ENCODE results near the gene COLEC12. TPM values are rescaled to one million over a fixed set of nuclear protein-coding genes. Genes with fewer than 3 reads are reported as not detected.

COLEC12 gene
- total RNA-seq, 1 donor from 2014 or later = 19.3 TPM

DNA sequence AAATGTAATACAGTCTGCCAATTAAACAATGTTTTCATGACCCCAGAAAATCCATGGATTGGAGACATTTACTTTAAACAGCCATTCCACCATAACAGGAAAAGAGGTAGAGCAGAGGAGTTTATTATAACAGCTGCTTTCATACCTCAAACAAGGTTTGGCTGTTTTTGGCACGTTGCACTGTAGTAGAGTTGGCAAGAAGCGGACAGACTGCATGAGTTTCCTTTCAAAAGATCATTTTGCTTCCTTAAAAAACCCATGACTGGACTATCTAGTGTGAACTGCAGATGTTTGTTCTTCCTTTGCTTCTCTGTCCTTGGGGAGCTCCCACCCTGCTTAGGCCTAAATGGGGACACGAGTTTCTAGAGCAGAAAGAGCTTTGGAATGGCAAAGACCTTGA is 124.2 kb downstream of the COLEC12 start:
- intact Hi-C loops (cut with DNase I) = no loop called here
- no peak for DNase-seq (ENCODE audit: low spot score)
- ATAC-seq = peak; percentile 88

GRCh38 chr18:374721-375168 is 125.8 kb downstream of the COLEC12 start:
- DNase-seq (ENCODE audit: low spot score) (no peak), ATAC-seq (peak; percentile 62)
- intact Hi-C loops (cut with DNase I) = no loop called here

DNA sequence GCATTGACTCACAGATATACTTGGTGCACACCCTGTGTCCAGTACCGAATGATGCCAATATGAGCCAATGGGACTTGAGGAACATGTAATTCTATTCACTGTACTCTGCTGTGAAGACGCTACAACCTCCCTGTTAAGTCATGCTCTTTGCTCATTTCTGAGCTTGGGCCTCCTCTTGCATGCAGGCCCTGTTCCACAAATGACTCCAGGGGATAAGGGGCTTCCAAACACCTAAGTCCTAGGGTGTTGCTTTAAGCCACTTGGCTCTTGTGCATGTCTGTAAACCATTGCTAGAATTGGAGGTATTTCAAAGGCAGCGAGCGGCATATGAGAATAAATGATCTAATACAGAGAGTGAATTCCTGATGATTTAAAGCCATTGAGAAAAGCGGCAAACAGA is 126.7 kb downstream of the COLEC12 start:
- no peak for DNase-seq (ENCODE audit: low spot score)
- no peak for ATAC-seq
- intact Hi-C loops (cut with DNase I) = no loop called here

- ATAC-seq (peak; percentile 19), DNase-seq (ENCODE audit: low spot score) (no peak)
- intact Hi-C loops (cut with DNase I) = no loop called here
Observed at GRCh38 chr18:371609-371982, 128.9 kb downstream of the COLEC12 start.

- intact Hi-C loops (cut with DNase I) = no loop called here
- ATAC-seq (peak; percentile 18), DNase-seq (ENCODE audit: low spot score) (no peak)
Observed at GRCh38 chr18:370751-371608, 129.5 kb downstream of the COLEC12 start.

DNA sequence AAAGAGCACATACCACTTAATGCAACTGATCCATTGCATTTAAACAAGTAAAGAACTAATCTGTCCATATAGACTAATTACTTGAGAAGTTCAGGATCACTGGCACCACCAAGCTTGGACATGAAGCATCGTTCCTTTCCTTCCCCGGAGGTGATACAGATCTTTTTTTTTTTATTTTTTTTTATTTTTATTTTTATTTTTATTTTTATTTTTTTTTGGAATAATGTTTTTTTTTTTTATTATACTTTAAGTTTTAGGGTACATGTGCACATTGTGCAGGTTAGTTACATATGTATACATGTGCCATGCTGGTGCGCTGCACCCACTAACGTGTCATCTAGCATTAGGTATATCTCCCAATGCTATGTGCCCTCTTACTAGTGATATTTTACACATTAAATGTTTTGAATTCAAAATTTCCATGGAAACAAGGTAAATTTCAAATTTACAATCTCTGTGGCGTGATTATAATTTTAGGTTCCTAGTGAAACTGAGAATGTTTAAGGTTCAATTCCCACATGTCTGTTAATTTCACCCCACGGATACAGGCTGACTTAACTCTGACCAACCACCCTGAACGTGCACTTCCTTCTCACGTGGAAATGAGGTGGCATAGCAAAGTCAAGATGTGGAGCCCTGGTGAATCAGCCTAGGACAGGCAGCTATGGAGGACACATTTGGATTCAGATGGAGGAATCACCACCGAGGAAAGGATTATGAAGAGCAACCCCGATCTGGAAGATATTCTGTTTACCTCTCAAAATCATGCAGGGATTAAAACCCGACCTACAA is 131.1 kb downstream of the COLEC12 start:
- no peak for DNase-seq (ENCODE audit: low spot score)
- intact Hi-C loops (cut with DNase I) = no loop called here
- no peak for ATAC-seq

- no peak for DNase-seq (ENCODE audit: low spot score)
- intact Hi-C loops (cut with DNase I) = no loop called here
- ATAC-seq = no peak
Observed at GRCh38 chr18:366466-367061, 133.9 kb downstream of the COLEC12 start.

GRCh38 chr18:365651-366050 is 134.8 kb downstream of the COLEC12 start:
- intact Hi-C loops (cut with DNase I) = no loop called here
- ATAC-seq (no peak), DNase-seq (ENCODE audit: low spot score) (no peak)

DNA sequence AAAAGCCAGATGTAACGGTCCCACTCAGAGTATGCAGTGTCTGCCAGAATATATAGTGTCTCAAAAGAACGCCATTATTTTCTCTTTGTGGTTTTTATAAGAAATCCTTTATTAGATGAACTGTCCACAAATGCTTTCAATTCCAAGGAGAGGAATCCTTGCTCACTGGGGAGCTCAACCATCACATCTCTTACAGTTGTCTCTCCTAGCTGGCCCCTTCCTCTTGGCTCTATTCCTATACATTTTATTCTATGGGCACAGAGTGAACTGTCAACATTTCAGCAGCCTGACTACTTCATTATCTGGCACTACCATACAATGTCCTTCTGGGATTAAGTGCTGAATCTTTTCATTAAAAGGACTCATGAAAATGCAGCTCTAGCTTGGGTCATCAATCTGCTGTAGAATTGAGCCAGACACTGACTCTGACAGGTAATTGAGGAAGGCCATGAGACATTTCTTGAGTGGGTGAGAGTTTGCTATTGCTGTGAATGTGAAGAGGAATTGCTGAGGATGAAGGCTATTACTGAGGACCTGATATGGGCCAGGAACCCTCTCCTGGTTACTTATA is 136.2 kb downstream of the COLEC12 start:
- ATAC-seq (no peak), DNase-seq (ENCODE audit: low spot score) (no peak)
- intact Hi-C loops (cut with DNase I) = no loop called here

DNA sequence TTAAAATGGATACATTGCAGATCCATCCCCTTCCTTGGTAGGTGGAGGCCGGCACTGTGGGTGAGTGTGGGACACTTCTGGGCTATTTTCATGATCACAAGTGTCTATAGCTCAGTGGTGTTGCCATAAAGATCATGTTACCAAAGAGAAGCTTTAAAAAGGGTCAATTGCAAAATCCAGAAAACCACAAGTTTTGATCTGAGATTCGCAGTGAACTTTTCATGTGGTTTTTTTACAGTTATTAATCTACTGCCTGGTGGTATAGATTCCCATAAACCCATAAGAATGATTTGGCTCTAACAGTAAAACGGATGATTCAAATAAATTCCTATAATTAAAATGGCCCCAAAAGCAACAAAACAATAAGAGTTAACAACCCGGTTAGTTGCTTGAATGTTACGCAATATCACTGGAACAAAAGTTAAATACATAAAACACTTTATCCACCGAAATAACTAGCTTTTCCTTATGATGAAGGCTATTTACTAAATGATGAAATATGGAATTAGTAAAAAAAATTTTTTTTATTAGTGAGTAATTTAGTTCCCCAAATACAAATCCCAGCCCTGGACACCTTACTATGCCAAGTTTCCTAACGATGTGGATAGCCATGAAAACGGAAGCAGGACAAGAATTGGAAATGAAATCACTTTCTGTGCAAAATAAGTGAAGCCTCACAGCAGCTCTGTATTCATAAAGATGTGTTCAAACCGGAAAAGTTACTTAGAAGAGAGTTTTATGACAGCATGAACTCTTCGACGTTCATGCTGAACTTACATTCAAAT is 137.0 kb downstream of the COLEC12 start:
- peak; percentile 59 for ATAC-seq
- intact Hi-C loops (cut with DNase I) = no loop called here
- DNase-seq (ENCODE audit: low spot score) = no peak

DNA sequence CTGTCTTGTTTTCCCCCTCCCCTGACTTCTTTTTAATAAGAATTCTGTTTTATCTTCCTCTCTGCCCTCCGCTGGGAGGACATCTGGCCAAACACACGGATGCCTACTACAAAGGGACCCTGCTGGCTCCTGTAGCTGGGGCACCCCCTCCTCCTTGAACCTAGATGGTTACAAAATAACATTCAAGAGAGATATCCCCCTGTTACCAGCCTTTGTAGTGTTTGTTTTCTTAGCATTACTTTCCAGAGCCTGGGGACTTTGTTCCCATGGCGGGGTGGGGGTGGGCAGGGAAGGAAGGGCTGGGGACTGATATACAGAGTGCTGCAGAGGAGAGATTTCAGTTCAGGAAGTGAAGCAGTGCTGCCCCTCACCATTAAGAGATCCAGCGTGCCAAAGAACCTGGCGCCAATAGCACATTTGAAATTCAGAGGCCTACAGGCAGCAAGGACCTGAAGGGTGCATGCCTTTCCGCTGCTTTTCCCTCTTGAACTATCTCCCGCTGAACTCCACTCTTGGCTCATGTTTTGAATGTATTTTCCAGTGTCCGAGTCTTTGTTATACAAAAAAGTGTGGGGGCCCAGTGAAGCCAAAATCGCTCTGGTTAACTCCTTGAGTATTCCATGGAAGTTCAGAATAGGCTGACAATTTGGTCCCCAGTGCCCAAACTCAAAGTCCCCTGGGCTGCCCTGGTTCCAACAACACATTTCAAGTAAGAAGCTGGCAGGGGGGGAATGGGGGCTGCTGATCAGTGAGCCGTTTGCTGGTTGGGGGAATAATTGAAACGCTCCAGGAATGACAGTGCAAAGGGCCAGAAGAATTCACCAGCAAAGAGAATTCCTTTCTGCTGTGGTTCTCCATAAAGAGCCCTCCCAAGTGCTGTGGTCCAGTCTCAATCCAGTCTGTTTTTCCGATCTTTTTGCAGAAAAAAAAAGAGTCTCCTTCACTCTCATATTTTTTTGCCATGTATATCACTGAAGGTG is 137.9 kb downstream of the COLEC12 start:
- intact Hi-C loops (cut with DNase I) = no loop called here
- DNase-seq (ENCODE audit: low spot score) (no peak), ATAC-seq (peak; percentile 64)

DNA sequence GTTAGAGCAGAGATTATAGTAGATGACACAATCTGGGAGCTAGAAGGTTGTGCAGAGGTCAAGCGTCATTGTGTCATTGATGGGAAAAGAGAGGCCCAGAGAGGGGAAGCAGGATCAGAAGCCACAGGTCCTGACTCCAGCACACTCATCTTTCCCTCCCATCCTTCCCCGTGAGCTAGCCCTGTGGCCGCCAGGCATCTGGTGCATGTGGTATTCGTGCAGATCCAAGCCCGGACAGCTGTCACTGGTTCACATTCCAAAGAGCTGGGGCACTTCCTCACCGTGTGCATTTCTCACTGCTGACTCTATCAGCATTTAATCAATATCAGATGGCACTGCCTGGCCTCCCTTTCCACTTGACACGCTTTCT is 138.6 kb downstream of the COLEC12 start:
- intact Hi-C loops (cut with DNase I) = no loop called here
- peak; percentile 74 for DNase-seq (ENCODE audit: low spot score)
- peak; percentile 81 for ATAC-seq

GRCh38 chr18:361100-361732 is 139.3 kb downstream of the COLEC12 start:
- intact Hi-C loops (cut with DNase I) = no loop called here
- no peak for ATAC-seq
- no peak for DNase-seq (ENCODE audit: low spot score)

- intact Hi-C loops (cut with DNase I) = no loop called here
- ATAC-seq (no peak), DNase-seq (ENCODE audit: low spot score) (no peak)
Observed at GRCh38 chr18:360676-361075, 139.8 kb downstream of the COLEC12 start.

DNA sequence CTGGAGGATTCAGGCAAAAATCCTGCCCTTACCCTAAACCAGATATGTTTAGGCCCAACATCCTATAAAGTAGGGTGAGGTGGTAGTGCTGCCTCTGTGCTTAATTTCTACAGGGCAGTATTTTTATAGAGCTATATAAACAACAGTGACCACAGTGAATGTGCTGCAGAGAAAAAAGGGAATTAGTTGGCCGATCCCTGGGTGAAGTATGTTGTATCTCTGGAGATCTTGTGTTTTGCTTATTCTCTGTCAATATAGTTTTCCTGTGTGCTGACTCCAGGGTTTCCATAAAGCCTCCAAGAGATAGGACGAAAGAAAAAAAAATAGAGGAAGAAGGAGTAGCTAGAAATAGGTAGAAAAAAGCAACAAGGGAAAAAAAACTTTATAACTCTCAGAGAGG is 143.7 kb downstream of the COLEC12 start:
- ATAC-seq = no peak
- DNase-seq (ENCODE audit: low spot score) = no peak
- intact Hi-C loops (cut with DNase I) = no loop called here

DNA sequence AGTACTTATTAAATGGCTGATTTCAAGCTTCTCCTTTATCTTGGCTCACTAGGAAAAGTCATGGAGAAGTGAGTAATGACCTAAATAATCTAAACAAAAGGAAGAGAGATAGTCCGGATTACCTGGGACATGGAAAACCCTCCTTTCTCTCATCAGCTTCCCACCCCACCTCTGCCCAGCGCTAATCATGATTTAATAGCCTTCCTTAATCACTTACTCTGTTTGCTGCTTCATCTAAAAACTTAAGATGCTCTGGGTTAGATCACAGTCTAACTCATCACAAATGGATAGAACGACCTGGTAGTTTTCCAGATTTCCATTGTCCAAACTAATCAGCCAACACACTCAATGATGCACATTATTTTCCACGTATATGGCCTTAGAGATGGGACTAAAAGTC is 144.8 kb downstream of the COLEC12 start:
- intact Hi-C loops (cut with DNase I) = no loop called here

GRCh38 chr18:354471-354870 is 146.0 kb downstream of the COLEC12 start:
- ATAC-seq (peak; percentile 82), DNase-seq (ENCODE audit: low spot score) (no peak)
- intact Hi-C loops (cut with DNase I) = no loop called here

More for the DNA sequence above, 144.8 kb downstream of the COLEC12 start:
- ATAC-seq (no peak), DNase-seq (ENCODE audit: low spot score) (no peak)
